BLaER1 (cell line): ENCODE measurements around the gene MBD5.

Source experiments
- H3K27ac ChIP-seq: shearing (Covaris generic); formaldehyde crosslinking; 2 replicates; pipeline ENCODE4 v1.8.1; 2022
- H3K27me3 ChIP-seq: shearing (Covaris generic); formaldehyde crosslinking; 2 replicates; pipeline ENCODE4 v1.8.1; 2022
- H3K36me3 ChIP-seq: shearing (Covaris generic); formaldehyde crosslinking; 2 replicates; pipeline ENCODE4 v1.8.1; 2022
- H3K4me1 ChIP-seq: shearing (Covaris generic); formaldehyde crosslinking; 2 replicates; pipeline ENCODE4 v1.8.1; 2022
- H3K4me2 ChIP-seq: shearing (Covaris generic); formaldehyde crosslinking; 2 replicates; pipeline ENCODE4 v1.8.1; 2022
- H3K4me3 ChIP-seq: shearing (Covaris generic); formaldehyde crosslinking; 2 replicates; pipeline ENCODE4 v1.8.1; 2022
- H3K9ac ChIP-seq: shearing (Covaris generic); formaldehyde crosslinking; 2 replicates; pipeline ENCODE4 v1.8.1; 2022
- H3K9me3 ChIP-seq: shearing (Covaris generic); formaldehyde crosslinking; 2 replicates; pipeline ENCODE4 v1.8.1; 2022
- H4K20me1 ChIP-seq: shearing (Covaris generic); formaldehyde crosslinking; 2 replicates; pipeline ENCODE4 v1.8.1; 2022
- Cebpa-rat ChIP-seq: shearing (Covaris generic); IDR thresholded peaks from 2 replicates; pipeline ENCODE4 v1.8.1; 2022

The MBD5 gene

DNA sequence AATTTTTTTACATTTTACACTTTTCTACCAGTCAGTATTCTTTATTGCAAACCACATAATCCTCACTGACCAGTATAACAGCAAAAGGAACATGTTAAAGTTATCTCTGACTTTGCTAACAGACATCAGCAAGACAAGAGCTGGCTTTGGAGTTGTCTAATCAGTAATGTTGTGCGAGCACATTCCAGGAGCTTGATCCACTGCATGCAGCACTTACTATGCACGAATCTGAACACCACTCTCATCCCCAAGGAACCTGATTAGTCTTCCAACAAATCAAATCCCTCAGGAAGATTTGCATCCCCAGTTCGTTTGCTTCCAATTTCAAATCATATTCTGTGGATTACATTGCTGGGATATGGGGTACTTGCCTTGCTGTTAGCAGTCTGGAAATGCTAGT, 354.3 kb downstream of the MBD5 start:
- Histone ChIP-seq H3K4me3 (no peak overlapping the region), H4K20me1 (no peaks in the 10 kb centered on the region), H3K36me3 (no peaks in the 10 kb centered on the region), H3K9me3 (no peaks in the 10 kb centered on the region; the same call in 1 of the 2 replicates), H3K4me2 (no peak overlapping the region), H3K27me3 (no peaks in the 10 kb centered on the region), H3K4me1 (no peaks in the 10 kb centered on the region), H3K27ac (no peak overlapping the region), H3K9ac (no peak overlapping the region)
- no peak for TF ChIP-seq Cebpa-rat

- Histone ChIP-seq H4K20me1 (peaks cover 6% of the 10 kb centered on the region; the same call in 1 of the 2 replicates), H3K27me3 (no peaks in the 10 kb centered on the region), H3K9me3 (no peaks in the 10 kb centered on the region), H3K4me3 (no peak overlapping the region), H3K4me1 (no peaks in the 10 kb centered on the region), H3K36me3 (peaks cover 3% of the 10 kb centered on the region; the same call in 1 of the 2 replicates), H3K9ac (no peak overlapping the region), H3K27ac (no peak overlapping the region), H3K4me2 (no peak overlapping the region)
- no peak for TF ChIP-seq Cebpa-rat
Measured at GRCh38 chr2:148391324-148391723, 370.4 kb downstream of the MBD5 start.

- Histone ChIP-seq H3K9me3 (no peaks in the 10 kb centered on the region), H3K9ac (no peak overlapping the region), H3K4me2 (no peak overlapping the region), H4K20me1 (no peaks in the 10 kb centered on the region), H3K27ac (no peak overlapping the region), H3K4me3 (no peak overlapping the region), H3K27me3 (no peaks in the 10 kb centered on the region), H3K4me1 (no peaks in the 10 kb centered on the region), H3K36me3 (no peaks in the 10 kb centered on the region)
- no peak for TF ChIP-seq Cebpa-rat
Measured at GRCh38 chr2:148402786-148403185, 381.9 kb downstream of the MBD5 start.

- Histone ChIP-seq H3K4me3 (no peak overlapping the region), H4K20me1 (no peaks in the 10 kb centered on the region), H3K4me2 (no peak overlapping the region), H3K27ac (no peak overlapping the region), H3K9ac (no peak overlapping the region), H3K4me1 (no peaks in the 10 kb centered on the region), H3K27me3 (no peaks in the 10 kb centered on the region), H3K36me3 (no peaks in the 10 kb centered on the region; the same call in 1 of the 2 replicates), H3K9me3 (peaks cover 33% of the 10 kb centered on the region)
- no peak for TF ChIP-seq Cebpa-rat
Measured at GRCh38 chr2:148410899-148411298, 390.0 kb downstream of the MBD5 start.

DNA sequence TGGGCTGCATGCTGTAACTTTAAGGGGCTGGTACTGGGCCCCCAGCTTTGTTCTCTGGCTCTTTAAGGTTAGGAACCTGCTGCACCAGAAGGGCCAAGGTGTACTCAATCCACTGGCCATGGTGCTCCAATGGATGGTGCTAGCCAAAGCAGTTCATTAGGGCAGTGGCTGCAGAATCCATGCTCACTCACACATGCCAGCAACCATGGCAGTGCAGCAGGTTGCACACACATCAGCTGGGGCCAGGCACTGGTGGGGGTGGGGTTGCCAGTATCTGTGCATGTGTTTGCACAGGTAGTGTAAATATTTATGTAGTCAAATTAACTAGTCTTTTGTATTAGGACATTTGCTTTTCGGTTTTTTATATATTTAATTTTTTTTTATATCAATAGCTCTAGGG, 395.4 kb downstream of the MBD5 start:
- no peaks in the 10 kb centered on the region for H3K27me3 ChIP-seq
- no peak for TF ChIP-seq Cebpa-rat
- H3K27ac ChIP-seq, result no peak overlapping the region
- peaks cover 47% of the 10 kb centered on the region for H3K9me3 ChIP-seq
- no peaks in the 10 kb centered on the region for H4K20me1 ChIP-seq
- H3K4me1 ChIP-seq, result no peaks in the 10 kb centered on the region
- no peak overlapping the region for H3K4me2 ChIP-seq
- peaks cover 10% of the 10 kb centered on the region for H3K36me3 ChIP-seq
- H3K9ac ChIP-seq, result no peak overlapping the region
- no peak overlapping the region for H3K4me3 ChIP-seq

DNA sequence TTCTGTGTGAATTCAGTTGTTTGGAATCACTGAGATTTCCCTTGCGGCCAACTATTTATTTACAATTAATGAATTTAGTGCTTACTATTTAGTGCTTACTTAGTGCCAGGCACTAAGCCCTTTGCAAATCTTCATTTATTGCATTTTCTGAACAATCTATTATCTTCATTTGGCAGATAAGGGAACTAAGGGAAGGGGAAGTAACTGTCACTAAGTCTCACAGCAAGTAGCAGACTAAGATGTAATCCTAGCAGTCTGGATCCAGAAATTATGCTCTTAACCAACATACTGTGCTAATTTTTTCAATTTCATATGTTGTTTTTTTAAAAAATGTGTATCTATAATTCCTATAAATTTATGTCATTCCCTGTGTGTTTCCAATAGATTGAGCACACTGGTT, 409.2 kb downstream of the MBD5 start:
- Histone ChIP-seq H3K36me3 (no peaks in the 10 kb centered on the region), H3K4me1 (no peaks in the 10 kb centered on the region), H4K20me1 (no peaks in the 10 kb centered on the region), H3K27ac (no peak overlapping the region), H3K27me3 (no peaks in the 10 kb centered on the region), H3K4me3 (no peak overlapping the region), H3K9me3 (peaks cover 6% of the 10 kb centered on the region; the same call in 1 of the 2 replicates), H3K9ac (no peak overlapping the region), H3K4me2 (no peak overlapping the region)
- TF ChIP-seq Cebpa-rat, result no peak

GRCh38 chr2:148447877-148448276, 427.0 kb downstream of the MBD5 start:
- Histone ChIP-seq H3K27me3 (no peaks in the 10 kb centered on the region), H3K36me3 (no peaks in the 10 kb centered on the region), H3K4me1 (no peaks in the 10 kb centered on the region), H3K4me2 (no peak overlapping the region), H3K4me3 (no peak overlapping the region), H3K9ac (no peak overlapping the region), H3K9me3 (no peaks in the 10 kb centered on the region), H3K27ac (no peak overlapping the region), H4K20me1 (no peaks in the 10 kb centered on the region)
- no peak for TF ChIP-seq Cebpa-rat

- no peaks in the 10 kb centered on the region for H3K4me1 ChIP-seq
Measured at GRCh38 chr2:148450531-148450930, 429.6 kb downstream of the MBD5 start.

DNA sequence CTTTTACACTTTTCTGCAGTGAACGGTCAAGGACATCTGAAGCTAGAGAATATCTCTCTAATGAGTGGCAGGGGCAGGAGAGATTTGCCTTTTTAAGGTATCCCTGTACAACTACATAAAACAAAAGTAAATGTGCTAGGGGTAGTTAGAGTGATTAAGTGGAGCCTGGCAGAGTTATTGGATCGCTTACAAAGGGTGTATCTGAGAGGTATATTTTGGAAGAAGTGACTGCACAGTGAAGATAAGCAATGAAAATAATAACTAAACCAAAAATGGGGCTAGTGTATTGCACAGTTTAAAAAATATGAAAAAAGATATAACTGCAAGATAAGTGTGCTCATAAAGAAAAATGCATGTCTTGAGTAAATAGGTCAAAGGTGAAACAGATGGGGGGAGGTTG, 430.2 kb downstream of the MBD5 start:
- no peaks in the 10 kb centered on the region for H3K36me3 ChIP-seq
- no peak overlapping the region for H3K27ac ChIP-seq
- no peak for TF ChIP-seq Cebpa-rat
- no peaks in the 10 kb centered on the region for H4K20me1 ChIP-seq
- no peak overlapping the region for H3K4me2 ChIP-seq
- H3K9ac ChIP-seq, result no peak overlapping the region
- H3K9me3 ChIP-seq, result no peaks in the 10 kb centered on the region
- H3K27me3 ChIP-seq, result no peaks in the 10 kb centered on the region
- H3K4me3 ChIP-seq, result no peak overlapping the region
- H3K4me1 ChIP-seq, result no peaks in the 10 kb centered on the region

More at GRCh38 chr2:148450531-148450930, 429.6 kb downstream of the MBD5 start:
- H3K36me3 ChIP-seq, result no peaks in the 10 kb centered on the region
- H3K9ac ChIP-seq, result no peak overlapping the region
- H3K27me3 ChIP-seq, result no peaks in the 10 kb centered on the region
- no peak overlapping the region for H3K4me3 ChIP-seq
- H3K4me2 ChIP-seq, result no peak overlapping the region
- H3K9me3 ChIP-seq, result no peaks in the 10 kb centered on the region
- H4K20me1 ChIP-seq, result no peaks in the 10 kb centered on the region
- no peak for TF ChIP-seq Cebpa-rat
- H3K27ac ChIP-seq, result no peak overlapping the region

GRCh38 chr2:148455791-148456190, 434.9 kb downstream of the MBD5 start:
- H3K4me3 ChIP-seq, result no peak overlapping the region
- no peaks in the 10 kb centered on the region for H3K9me3 ChIP-seq
- H3K9ac ChIP-seq, result no peak overlapping the region
- no peaks in the 10 kb centered on the region for H3K4me1 ChIP-seq
- H3K27ac ChIP-seq, result no peak overlapping the region
- H3K36me3 ChIP-seq, result no peaks in the 10 kb centered on the region; the same call in 1 of the 2 replicates
- TF ChIP-seq Cebpa-rat, result no peak
- H3K4me2 ChIP-seq, result no peak overlapping the region
- H4K20me1 ChIP-seq, result no peaks in the 10 kb centered on the region
- H3K27me3 ChIP-seq, result no peaks in the 10 kb centered on the region

DNA sequence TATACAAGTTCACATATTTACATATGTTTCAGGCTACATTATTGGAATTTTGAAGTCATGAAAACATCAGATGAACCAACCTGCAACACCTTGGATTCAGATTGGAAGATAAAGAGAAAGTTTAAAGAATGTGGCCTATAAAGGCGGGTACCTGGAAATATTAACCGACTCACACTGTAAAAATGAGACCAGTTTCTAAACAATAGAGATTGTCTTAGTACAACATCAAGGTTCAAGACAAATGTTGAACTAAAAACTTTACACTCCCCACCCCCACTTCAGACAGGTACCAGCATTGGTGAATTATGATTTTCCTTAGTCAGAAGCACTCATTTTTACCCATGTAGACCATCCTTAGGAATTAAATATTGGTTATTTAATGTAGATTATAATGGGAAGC, 437.3 kb downstream of the MBD5 start:
- H3K36me3 ChIP-seq, result no peaks in the 10 kb centered on the region; the same call in 1 of the 2 replicates
- no peak overlapping the region for H3K4me2 ChIP-seq
- no peaks in the 10 kb centered on the region for H4K20me1 ChIP-seq
- H3K4me3 ChIP-seq, result no peak overlapping the region
- H3K27me3 ChIP-seq, result no peaks in the 10 kb centered on the region
- no peak for TF ChIP-seq Cebpa-rat
- no peak overlapping the region for H3K27ac ChIP-seq
- H3K9me3 ChIP-seq, result no peaks in the 10 kb centered on the region
- H3K9ac ChIP-seq, result no peak overlapping the region
- H3K4me1 ChIP-seq, result no peaks in the 10 kb centered on the region
